OCI-LY7 (cell line): Measurements from ENCODE around the gene PIGZ. TPM values are rescaled to one million over a fixed set of nuclear protein-coding genes. Genes with fewer than 3 reads are reported as not detected.
"Not testable (repeated sequence)": the region's sequence is repeated elsewhere in the genome, so short reads cannot be mapped to it uniquely, and the experiment has no call there.

ENCODE experiments used
- BruUV-seq: library from RNA; stranded (reverse); fragments of 400-500 nt; replicated peaks from 2 replicates; lab custom pipeline; 2021; lab: Mats Ljungman, UMichigan
- CTCF ChIA-PET: fragments of 300-600 bp; sonication (Branson Sonifier 250); formaldehyde crosslinking; loops from one replicate; lab custom pipeline; 2022; ENCODE audit warnings: antibody characterized with exemption; ENCODE audit not compliant: unreplicated experiment; lab: Charles Lee
- POLR2A ChIA-PET: fragments of 300-600 bp; sonication (Branson Sonifier 250); formaldehyde crosslinking; loops from one replicate; lab custom pipeline; 2022; ENCODE audit warnings: antibody characterized with exemption; lab: Charles Lee
- DNase-seq: peaks from one replicate; pipeline ENCODE4 v3.0.0-alpha.2; 2015; ENCODE audit warnings: low spot score
- H2AFZ ChIP-seq: fragments of 200-600 bp; sonication (generic), shearing (Covaris generic); 2 replicates; pipeline ENCODE4 v1.6.1; 2014; ENCODE audit warnings: mild to moderate bottlenecking, antibody characterized with exemption, low read length, moderate library complexity
- H3K27ac ChIP-seq: fragments of 200-600 bp; sonication (generic); 2 replicates; pipeline ENCODE4 v1.5.1; 2014; ENCODE audit warnings: mixed run types, low read depth, mild to moderate bottlenecking, moderate library complexity, low read length, inconsistent platforms; ENCODE audit not compliant: poor library complexity, severe bottlenecking
- H3K36me3 ChIP-seq: fragments of 200-600 bp; sonication (generic); 2 replicates; pipeline ENCODE4 v1.6.1; 2014; ENCODE audit warnings: mild to moderate bottlenecking, antibody characterized with exemption, low read length, moderate library complexity, mixed read lengths; ENCODE audit not compliant: insufficient read depth
- H3K4me1 ChIP-seq: fragments of 200-600 bp; sonication (generic); 2 replicates; pipeline ENCODE4 v1.5.1; 2014; ENCODE audit warnings: mild to moderate bottlenecking, low read length; ENCODE audit not compliant: insufficient read depth, poor library complexity, severe bottlenecking
- H3K4me2 ChIP-seq: fragments of 200-600 bp; sonication (generic); 2 replicates; pipeline ENCODE4 v1.6.1; 2014; ENCODE audit warnings: mild to moderate bottlenecking, low read length
- H3K4me3 ChIP-seq: fragments of 200-600 bp; sonication (generic); 2 replicates; pipeline ENCODE4 v1.5.1; 2014; ENCODE audit warnings: mild to moderate bottlenecking, low read depth, low read length; ENCODE audit not compliant: poor library complexity, severe bottlenecking
- H3K79me2 ChIP-seq: fragments of 200-600 bp; sonication (generic); 2 replicates; pipeline ENCODE4 v1.6.1; 2016; ENCODE audit warnings: low read depth, mild to moderate bottlenecking, low read length, moderate library complexity, mixed read lengths; ENCODE audit not compliant: insufficient read depth
- H3K9me2 ChIP-seq: fragments of 200-600 bp; sonication (generic); 2 replicates; pipeline ENCODE4 v1.6.1; 2016; ENCODE audit warnings: mild to moderate bottlenecking, low read length, mixed read lengths; ENCODE audit not compliant: insufficient read depth
- H3K9me3 ChIP-seq: fragments of 200-600 bp; sonication (generic); 2 replicates; pipeline ENCODE4 v1.6.1; 2014; ENCODE audit warnings: mild to moderate bottlenecking, mixed run types, low read length, mixed read lengths
- H4K20me1 ChIP-seq: fragments of 200-600 bp; sonication (generic); 2 replicates; pipeline ENCODE4 v1.6.1; 2014; ENCODE audit warnings: mild to moderate bottlenecking, antibody characterized with exemption, low read length, moderate library complexity, mixed read lengths; ENCODE audit not compliant: insufficient read depth
- CTCF ChIP-seq: fragments of 200-600 bp; sonication (generic); conservative IDR thresholded peaks from 2 replicates; pipeline ENCODE4 v1.5.1; 2014; ENCODE audit warnings: mild to moderate bottlenecking, antibody characterized with exemption, low read length, moderate library complexity, mixed read lengths
- EZH2phosphoT487 ChIP-seq: fragments of 200-600 bp; sonication (generic); IDR thresholded peaks from 2 replicates; pipeline ENCODE4 v1.6.1; 2018; ENCODE audit warnings: low read depth, borderline replicate concordance, mild to moderate bottlenecking, mixed run types, antibody characterized with exemption, low read length, moderate library complexity, mixed read lengths
- intact Hi-C: fragments of 100-400 bp; cut with micrococcal nuclease; formaldehyde crosslinking; loops from one replicate; pipeline ENCODE4 v1.10.0; 2022; ENCODE audit not compliant: unreplicated experiment
- total RNA-seq, 2 experiments: library from RNA; depleted of rRNA in 1 of 2; stranded (reverse); fragments of >200 nt in 1 of 2; shearing (Covaris generic) in 1 of 2; gene quantifications; 2 replicates each; pipeline ENCODE4 v1.2.3, GENCODE V29; 2014 to 2022

The PIGZ gene
- total RNA-seq, 2 experiments from 2014 or later = not detected

GRCh38 chr3:196947860-196948441, 20.7 kb downstream of the PIGZ start:
- CTCF ChIA-PET = no interaction called here

DNA sequence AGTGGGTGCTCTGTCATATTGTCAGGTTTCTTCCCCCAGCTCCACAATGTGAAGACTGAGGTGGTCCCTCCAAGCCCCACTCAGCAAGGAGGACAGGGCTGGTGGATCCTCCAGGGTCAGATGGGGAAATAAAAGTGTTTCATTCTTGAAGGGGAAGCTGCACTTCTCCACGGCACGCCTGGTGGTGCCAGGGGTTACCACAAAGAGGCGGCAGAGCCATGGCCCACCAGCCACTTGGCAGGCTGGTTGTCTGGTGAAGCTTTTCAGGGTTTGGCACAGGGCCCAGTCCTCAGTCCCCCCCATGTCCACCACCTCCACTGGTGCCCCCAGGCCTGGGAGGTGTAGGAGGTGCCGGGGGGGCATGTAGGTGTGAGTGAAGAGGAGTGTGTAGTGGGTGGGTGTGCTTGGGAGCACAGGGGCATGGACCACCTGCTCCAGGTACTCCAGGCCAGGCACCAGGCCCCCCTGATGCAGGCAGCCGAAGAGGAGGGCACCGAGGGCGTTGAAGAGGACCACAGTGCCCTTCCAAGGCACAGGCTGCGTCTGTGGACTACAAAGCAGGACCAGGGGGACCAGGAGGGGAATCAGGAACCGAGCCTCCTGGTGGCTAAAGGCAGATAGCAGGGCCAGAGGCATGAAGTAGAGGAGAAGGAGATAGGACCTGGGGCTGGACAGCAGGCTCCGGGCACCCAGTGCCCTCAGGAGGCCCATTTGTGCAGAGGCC, 21.3 kb downstream of the PIGZ start:
- H3K4me1 ChIP-seq = peaks cover 5% of the 10 kb centered on the region
- ChIA-PET CTCF (no interaction called here), POLR2A (no interaction called here)
- TF ChIP-seq CTCF = no peak
- no peak for TF ChIP-seq EZH2phosphoT487
- H3K9me3 ChIP-seq = no peaks in the 10 kb centered on the region
- H3K36me3 ChIP-seq = peaks cover 16% of the 10 kb centered on the region
- no peak overlapping the region for H3K27ac ChIP-seq
- H3K79me2 ChIP-seq = peaks cover 18% of the 10 kb centered on the region
- BruUV-seq = no TSS peak
- no peaks in the 10 kb centered on the region for H3K9me2 ChIP-seq
- no peaks in the 10 kb centered on the region; the same call in none of the 2 replicates for H4K20me1 ChIP-seq
- no peak for DNase-seq
- intact Hi-C loops = loop anchor here (10.0 kb wide), 1 partner anchor 1042 kb away; the partner anchor contains the start of gene TNK2
- no peak overlapping the region for H3K4me2 ChIP-seq
- no peak overlapping the region for H2AFZ ChIP-seq
- H3K4me3 ChIP-seq = no peak overlapping the region

More at GRCh38 chr3:196947860-196948441, 20.7 kb downstream of the PIGZ start:
- Histone ChIP-seq H3K27ac (no peak overlapping the region), H3K36me3 (peaks cover 16% of the 10 kb centered on the region), H2AFZ (no peak overlapping the region), H3K9me2 (no peaks in the 10 kb centered on the region), H4K20me1 (no peaks in the 10 kb centered on the region; the same call in none of the 2 replicates), H3K4me2 (no peak overlapping the region), H3K79me2 (peaks cover 14% of the 10 kb centered on the region), H3K4me3 (no peak overlapping the region), H3K4me1 (peaks cover 5% of the 10 kb centered on the region), H3K9me3 (no peaks in the 10 kb centered on the region)
- TF ChIP-seq CTCF = no peak
- TF ChIP-seq EZH2phosphoT487 = no peak
- BruUV-seq = no TSS peak
- POLR2A ChIA-PET = no interaction called here
- intact Hi-C loops = loop anchor here (10.0 kb wide), 1 partner anchor 1043 kb away; the partner anchor contains the start of gene TNK2
- no peak for DNase-seq

DNA sequence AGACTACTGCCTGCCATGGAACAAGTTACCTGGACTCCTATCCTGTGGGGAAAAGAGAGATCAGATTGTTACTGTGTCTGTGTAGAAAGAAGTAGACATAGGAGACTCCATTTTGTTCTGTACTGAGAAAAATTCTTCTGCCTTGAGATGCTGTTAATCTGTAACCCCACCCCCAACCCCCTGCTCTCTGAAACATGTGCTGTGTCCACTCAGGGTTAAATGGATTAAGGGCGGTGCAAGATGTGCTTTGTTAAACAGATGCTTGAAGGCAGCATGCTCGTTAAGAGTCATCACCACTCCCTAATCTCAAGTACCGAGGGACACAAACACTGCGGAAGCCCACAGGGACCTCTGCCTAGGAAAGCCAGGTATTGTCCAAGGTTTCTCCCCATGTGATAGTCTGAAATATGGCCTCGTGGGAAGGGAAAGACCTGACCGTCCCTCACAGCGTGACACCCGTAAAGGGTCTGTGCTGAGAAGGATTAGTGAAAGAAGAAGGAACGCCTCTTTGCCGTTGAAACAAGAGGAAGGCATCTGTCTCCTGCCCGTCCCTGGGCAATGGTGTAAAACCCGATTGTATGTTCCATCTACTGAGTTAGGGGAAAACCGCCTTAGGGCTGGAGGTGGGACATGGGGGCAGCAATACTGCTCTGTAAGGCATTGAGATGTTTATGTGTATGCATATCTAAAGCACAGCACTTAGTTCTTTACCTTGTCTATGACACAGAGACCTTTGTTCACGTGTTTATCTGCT, 24.4 kb downstream of the PIGZ start:
- Histone ChIP-seq H3K79me2 (peaks cover 48% of the 10 kb centered on the region), H3K4me2 (peak overlapping the region; percentile 88), H3K4me1 (peaks cover 23% of the 10 kb centered on the region), H3K36me3 (peaks cover 32% of the 10 kb centered on the region), H3K4me3 (peak overlapping the region; percentile 90)
- BruUV-seq, H3K9me2 ChIP-seq, H3K27ac ChIP-seq, CTCF ChIA-PET, H2AFZ ChIP-seq, H4K20me1 ChIP-seq, DNase-seq, H3K9me3 ChIP-seq: not testable (repeated sequence)
- POLR2A ChIA-PET = interaction anchor here (0.7 kb wide), 1 partner anchor 1402 kb away, joined by 3 read pairs; no protein-coding TSS in a partner anchor
- intact Hi-C loops = loop anchor here (5.0 to 10.0 kb wide), 2 partner anchors 202 to 1039 kb away; partner anchors contain the start of gene TNK2
